ENCODE data around the gene SPECC1. TPM values are rescaled to one million over a fixed set of nuclear protein-coding genes. Genes with fewer than 3 reads are reported as not detected.

Gene SPECC1
- total and polyA plus RNA-seq, 2 of the 13 experiments (the other 11 are each of a cell fraction or from before 2014, with no cell fraction given) = 2.3 to 6.9 TPM

- no peak for TF ChIP-seq PREB (CRISPR knock-in tag; IDR thresholded peaks at IDR 0.05)
- no peak for TF ChIP-seq AGO1 (IDR thresholded peaks at IDR 0.05; ENCODE audit: low read depth, low read length, poor library complexity, severe bottlenecking)
- no peak for TF ChIP-seq ZFYVE20 (CRISPR knock-in tag; IDR thresholded peaks at IDR 0.05; ENCODE audit: borderline replicate concordance, low read depth)
- TF ChIP-seq MXI1 (IDR thresholded peaks at IDR 0.05; ENCODE audit: borderline replicate concordance, low read depth, low read length) = no peak
- no peak for TF ChIP-seq ZBTB1 (CRISPR knock-in tag; IDR thresholded peaks at IDR 0.05; ENCODE audit: borderline replicate concordance)
- TF ChIP-seq NR2F6 (IDR thresholded peaks at IDR 0.05) = no peak
- 0 out of 2 replicates have a peak, but pooled peaks have one; percentile 47 for TF ChIP-seq NR2F6 (CRISPR knock-in tag; IDR thresholded peaks at IDR 0.05)
- TF ChIP-seq EHMT2 (IDR thresholded peaks at IDR 0.05; ENCODE audit: borderline replicate concordance, low read depth, low read length) = no peak
- no peak for TF ChIP-seq NFKB2 (CRISPR knock-in tag; IDR thresholded peaks at IDR 0.05; ENCODE audit: borderline replicate concordance)
- TF ChIP-seq RAD21 (CRISPR knock-in tag; IDR thresholded peaks at IDR 0.05) = peak; percentile 55; the same call in 1 of the 2 replicates
- TF ChIP-seq, protein P1, sequence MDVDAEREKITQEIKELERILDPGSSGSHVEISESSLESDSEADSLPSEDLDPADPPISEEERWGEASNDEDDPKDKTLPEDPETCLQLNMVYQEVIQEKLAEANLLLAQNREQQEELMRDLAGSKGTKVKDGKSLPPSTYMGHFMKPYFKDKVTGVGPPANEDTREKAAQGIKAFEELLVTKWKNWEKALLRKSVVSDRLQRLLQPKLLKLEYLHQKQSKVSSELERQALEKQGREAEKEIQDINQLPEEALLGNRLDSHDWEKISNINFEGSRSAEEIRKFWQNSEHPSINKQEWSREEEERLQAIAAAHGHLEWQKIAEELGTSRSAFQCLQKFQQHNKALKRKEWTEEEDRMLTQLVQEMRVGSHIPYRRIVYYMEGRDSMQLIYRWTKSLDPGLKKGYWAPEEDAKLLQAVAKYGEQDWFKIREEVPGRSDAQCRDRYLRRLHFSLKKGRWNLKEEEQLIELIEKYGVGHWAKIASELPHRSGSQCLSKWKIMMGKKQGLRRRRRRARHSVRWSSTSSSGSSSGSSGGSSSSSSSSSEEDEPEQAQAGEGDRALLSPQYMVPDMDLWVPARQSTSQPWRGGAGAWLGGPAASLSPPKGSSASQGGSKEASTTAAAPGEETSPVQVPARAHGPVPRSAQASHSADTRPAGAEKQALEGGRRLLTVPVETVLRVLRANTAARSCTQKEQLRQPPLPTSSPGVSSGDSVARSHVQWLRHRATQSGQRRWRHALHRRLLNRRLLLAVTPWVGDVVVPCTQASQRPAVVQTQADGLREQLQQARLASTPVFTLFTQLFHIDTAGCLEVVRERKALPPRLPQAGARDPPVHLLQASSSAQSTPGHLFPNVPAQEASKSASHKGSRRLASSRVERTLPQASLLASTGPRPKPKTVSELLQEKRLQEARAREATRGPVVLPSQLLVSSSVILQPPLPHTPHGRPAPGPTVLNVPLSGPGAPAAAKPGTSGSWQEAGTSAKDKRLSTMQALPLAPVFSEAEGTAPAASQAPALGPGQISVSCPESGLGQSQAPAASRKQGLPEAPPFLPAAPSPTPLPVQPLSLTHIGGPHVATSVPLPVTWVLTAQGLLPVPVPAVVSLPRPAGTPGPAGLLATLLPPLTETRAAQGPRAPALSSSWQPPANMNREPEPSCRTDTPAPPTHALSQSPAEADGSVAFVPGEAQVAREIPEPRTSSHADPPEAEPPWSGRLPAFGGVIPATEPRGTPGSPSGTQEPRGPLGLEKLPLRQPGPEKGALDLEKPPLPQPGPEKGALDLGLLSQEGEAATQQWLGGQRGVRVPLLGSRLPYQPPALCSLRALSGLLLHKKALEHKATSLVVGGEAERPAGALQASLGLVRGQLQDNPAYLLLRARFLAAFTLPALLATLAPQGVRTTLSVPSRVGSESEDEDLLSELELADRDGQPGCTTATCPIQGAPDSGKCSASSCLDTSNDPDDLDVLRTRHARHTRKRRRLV (CRISPR knock-in tag; IDR thresholded peaks at IDR 0.05) = no peak
- no peak for TF ChIP-seq ZNF564 (CRISPR knock-in tag; IDR thresholded peaks at IDR 0.05)
- TF ChIP-seq PITX1 (CRISPR knock-in tag; IDR thresholded peaks at IDR 0.05) = no peak
- peak; percentile 37 for TF ChIP-seq XRCC5 (optimal IDR thresholded peaks at IDR 0.05; ENCODE audit: low read length)
- TF ChIP-seq SETDB1 (CRISPR knock-in tag; IDR thresholded peaks at IDR 0.05; ENCODE audit: borderline replicate concordance) = no peak
- no peak for TF ChIP-seq ZFP36L2 (CRISPR knock-in tag; IDR thresholded peaks at IDR 0.05)
- TF ChIP-seq STAG1 (CRISPR knock-in tag; IDR thresholded peaks at IDR 0.05) = peak; percentile 80
- no peak for TF ChIP-seq POLR2A (IDR thresholded peaks at IDR 0.05; ENCODE audit: insufficient read depth in 1 of 2, low read depth in 2 of 2, low read length in 2 of 2)
- no peak for TF ChIP-seq FOXK1 (CRISPR knock-in tag; IDR thresholded peaks at IDR 0.05; ENCODE audit: borderline replicate concordance, low read depth)
- TF ChIP-seq ZNF354B (CRISPR knock-in tag; IDR thresholded peaks at IDR 0.05) = no peak
- no peak for TF ChIP-seq SMAD3 (CRISPR knock-in tag; IDR thresholded peaks at IDR 0.05)
- TF ChIP-seq RFX3 (CRISPR knock-in tag; IDR thresholded peaks at IDR 0.05) = no peak
- no peak for TF ChIP-seq NCOR1 (IDR thresholded peaks at IDR 0.05; ENCODE audit: borderline replicate concordance, low read length)
- TF ChIP-seq ERF (CRISPR knock-in tag; IDR thresholded peaks at IDR 0.05) = no peak
- no peak for TF ChIP-seq ZNF597 (CRISPR knock-in tag; IDR thresholded peaks at IDR 0.05)
These were observed 112.4 kb downstream of the SPECC1 start (continued) for GRCh38 chr17:20121359-20122253.
